SKM-1 (cell line): ENCODE results near the gene KRTAP4-8.
"Not testable (repeated sequence)": the region's sequence is repeated elsewhere in the genome, so short reads cannot be mapped to it uniquely, and the experiment has no call there.

Experiments
- DNase-seq: peaks from one replicate; lab custom pipeline; 2025; ENCODE audit not compliant: unreplicated experiment; lab: John Stamatoyannopoulos, UW

The KRTAP4-8 gene

DNA sequence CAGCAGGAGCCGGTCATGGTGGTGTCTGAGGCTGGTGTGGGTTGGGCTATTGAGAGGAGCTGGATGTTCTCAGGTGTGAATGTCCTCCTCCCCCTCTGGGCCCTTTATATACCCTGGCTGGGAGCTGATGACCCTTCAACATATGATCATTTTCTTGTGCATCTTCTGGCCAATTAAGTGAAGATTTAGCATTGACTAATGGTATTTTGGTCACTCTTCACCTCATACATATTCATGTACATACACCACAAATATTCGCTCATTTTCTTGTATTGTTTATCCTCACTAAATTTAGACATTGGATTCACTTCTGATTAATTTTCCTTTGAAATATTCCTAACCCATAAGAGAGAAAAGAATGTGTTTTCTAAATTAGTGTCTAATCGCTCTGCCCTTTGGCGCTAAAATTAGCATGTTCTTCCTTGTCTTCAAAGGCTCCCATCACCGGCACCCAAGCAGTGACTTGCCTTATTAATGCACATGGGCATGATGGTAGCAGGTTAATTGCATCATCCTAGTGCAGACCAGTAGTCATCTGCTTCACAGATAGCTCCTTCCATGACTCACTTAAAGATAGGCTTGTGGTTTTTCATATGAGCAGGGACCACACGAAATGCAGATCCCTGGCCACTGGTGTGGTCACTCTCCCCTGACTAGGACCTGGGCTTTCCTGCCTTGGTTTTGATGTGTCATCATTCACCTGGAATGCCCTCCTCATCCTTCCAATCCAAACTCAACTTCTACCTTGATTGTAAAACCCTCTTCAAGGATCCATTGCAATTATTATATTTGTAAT is 31.9 kb downstream of the KRTAP4-8 start, which contains the start of gene KRTAP2-4:
Gene KRTAP2-4 (minus strand): TSS at position 51 of the 796 bp plus-strand sequence. CDS start 34 bp downstream, at position 17.
- DNase-seq = no peak

DNA sequence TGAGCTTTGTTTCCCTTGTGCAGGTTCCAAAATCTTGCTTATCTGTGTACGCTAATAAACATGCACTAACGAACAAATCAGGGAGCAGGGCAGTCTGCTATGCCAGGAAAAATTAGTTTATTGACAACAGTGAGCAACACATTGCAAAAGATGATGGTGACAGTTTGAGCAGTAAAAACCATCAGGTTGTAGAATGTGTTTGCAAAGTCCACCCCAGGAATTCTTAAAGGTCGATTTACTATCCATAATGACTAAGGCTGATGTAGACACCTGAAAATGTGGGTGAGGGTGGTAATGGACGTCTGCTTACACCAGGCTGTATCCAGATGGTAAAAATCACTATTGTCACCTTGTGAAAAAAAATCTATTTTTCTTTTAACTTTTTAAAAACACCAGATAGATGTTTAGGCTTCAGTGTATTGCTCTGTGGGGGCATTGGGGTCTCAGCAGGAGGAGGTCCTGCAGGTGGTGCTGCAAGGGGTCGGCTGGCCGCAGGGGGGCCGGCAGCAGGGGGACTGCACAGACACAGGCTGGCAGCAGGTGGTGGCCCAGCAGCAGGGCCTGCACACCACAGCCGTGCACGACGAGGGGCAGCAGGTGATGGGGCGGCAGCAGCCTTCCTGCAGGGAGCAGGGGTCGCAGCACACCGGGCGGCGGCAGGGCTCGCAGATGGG is 32.8 kb downstream of the KRTAP4-8 start:
- DNase-seq = not testable (repeated sequence)

DNA sequence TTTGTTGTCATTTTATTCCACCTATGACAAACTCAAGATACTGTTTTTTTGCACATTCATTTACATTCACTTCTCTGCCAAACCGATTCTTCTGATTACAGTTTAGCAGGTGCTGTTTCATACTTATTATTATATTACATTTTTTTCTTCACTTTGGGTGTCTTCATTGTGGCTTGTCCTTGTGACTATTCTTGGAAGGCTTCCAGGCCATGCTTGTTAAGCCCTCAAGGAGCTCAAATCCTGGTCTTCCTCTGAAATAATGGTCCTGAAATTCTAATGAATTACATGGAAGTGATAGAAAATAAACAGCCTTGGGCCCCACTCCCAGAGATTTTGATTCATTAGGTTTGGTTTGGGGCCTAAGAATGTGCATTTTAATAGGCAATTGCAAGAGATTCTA is 33.6 kb downstream of the KRTAP4-8 start:
- no peak for DNase-seq

GRCh38 chr17:41063449-41063848 is 34.5 kb downstream of the KRTAP4-8 start:
- DNase-seq = no peak

DNA sequence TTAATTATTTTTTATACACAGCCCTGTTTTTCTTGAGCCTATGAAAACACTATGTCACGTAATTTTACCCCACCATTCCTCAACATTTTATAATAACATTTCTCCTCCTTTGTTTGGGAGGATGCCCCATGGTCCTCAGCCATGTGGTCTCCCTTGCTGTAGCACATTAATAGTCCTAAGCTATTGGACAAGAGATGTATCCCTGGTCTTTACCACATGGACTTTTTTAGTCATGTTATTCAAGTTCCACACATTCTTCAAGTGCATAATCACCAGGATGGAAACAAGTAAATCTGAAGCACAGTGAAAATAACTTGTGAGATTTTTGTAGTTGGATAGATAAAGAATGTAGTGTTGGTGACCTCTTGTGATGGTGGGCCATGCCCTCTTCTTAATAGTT is 36.0 kb downstream of the KRTAP4-8 start:
- DNase-seq = no peak

DNA sequence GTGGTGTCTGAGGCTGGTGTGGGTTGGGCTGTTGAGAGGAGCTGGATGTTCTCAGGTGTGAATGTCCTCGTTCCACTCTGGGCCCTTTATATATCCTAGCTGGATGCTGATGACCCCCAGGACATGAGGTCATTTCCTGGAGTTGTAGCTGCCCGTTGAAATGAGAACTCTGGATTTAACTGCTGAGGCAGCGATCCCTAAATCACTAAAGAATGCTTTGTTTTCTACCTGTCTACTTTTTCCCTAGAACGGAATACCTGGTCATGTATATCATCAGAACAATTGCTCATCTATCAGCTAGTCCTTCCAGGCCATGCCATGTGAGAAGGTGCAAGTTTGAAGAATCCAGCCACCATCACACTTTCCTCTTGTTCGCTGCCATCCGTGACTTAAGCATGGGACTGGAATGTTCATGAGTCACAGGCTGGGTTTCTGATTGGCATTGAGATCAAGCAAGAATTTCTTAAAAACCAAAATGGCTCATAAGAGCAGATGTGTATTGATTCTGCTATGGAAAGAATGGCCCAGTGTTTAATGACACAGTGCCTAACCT is 37.8 kb downstream of the KRTAP4-8 start, which contains the start of gene KRTAP2-3:
Gene KRTAP2-3 (minus strand): TSS at position 63 of the 553 bp plus-strand sequence. CDS start 64 bp downstream, outside the sequence.
- DNase-seq = no peak

GRCh38 chr17:41059276-41060051 is 38.5 kb downstream of the KRTAP4-8 start:
- not testable (repeated sequence) for DNase-seq

GRCh38 chr17:41058741-41059140 is 39.2 kb downstream of the KRTAP4-8 start:
- DNase-seq = no peak

DNA sequence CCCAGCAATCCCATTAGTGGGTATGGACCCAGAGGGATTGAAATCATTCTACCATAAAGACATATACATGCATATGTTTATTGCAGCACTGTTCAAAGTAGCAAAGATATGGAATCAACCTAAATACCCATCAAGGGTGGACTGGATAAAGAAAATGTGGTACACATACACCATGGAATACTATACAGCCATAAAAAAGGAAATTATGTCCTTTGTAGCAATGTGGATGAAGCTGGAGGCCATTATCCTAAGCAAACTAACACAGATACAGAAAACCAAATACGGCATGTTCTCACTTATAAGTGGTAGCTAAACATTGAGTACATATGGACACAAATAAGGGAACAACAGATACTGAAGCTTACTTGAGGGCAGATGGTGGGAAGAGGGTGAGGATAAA is 40.4 kb downstream of the KRTAP4-8 start:
- no peak for DNase-seq

DNA sequence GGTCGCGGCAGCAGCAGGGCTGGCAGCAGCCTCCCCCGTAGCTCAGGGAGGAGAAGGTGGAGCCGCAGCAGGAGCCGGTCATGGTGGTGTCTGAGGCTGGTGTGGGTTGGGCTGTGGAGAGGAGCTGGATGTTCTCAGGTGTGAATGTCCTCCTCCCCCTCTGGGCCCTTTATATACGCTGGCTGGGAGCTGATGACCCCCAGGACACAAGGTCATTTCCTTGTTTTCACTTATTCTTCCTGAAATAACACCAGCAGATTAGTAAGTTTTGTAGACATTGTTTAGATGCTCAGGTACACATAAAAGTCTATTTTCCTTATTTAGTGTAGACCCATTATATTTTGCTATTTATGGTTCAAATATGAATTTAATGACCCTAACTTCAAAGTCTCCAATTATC is 42.8 kb downstream of the KRTAP4-8 start, which contains the start of gene KRTAP2-2:
Gene KRTAP2-2 (minus strand): TSS at position 101 of the 400 bp plus-strand sequence. CDS start 19 bp downstream, at position 82.
- DNase-seq = not testable (repeated sequence)

GRCh38 chr17:41054556-41054955 is 43.4 kb downstream of the KRTAP4-8 start:
- not testable (repeated sequence) for DNase-seq

GRCh38 chr17:41054025-41054424 is 43.9 kb downstream of the KRTAP4-8 start:
- DNase-seq = no peak

DNA sequence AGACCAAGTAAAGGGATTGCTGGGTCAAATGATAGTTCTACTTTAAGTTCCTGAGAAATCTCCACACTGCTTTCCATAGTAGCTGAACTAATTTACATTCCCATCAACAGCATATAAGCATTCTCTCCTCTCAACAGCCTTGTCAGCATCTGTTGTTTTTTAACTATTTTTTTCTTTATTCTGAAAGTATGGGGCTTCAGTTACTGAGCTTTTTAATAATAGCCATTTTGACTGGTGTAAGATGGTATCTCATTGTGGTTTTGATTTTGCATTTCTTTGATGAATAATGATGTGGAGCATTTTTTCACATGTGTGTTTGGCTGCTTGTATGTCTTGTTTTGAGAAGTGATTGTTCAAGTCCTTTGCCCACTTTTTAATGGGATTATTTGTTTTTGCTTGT is 45.4 kb downstream of the KRTAP4-8 start:
- no peak for DNase-seq

GRCh38 chr17:41049110-41049509 is 48.8 kb downstream of the KRTAP4-8 start:
- DNase-seq = no peak

DNA sequence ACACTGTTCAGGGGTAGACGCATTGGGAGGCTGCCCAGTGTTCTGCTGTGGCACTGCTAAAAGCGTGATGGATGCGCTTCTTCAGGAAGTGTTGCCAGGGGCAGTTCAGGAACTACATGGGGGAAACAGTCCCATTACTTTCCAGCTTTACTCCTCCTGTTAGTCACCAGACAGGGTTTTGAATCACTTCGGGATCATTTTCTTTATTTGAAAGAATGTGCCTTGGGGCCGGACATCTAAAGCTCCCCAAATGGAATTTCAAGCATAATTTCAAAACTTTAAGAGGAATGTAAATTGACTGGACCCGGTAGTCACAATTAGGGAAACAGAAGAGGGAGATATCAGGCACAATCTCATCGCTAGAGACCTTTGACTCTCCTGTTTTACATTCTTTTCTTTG is 49.5 kb downstream of the KRTAP4-8 start:
- no peak for DNase-seq
